ENCODE measurements around the gene MAP7.

- TF ChIP-seq SP1 (IDR thresholded peaks at IDR 0.05) (no peak), GABPA (IDR thresholded peaks at IDR 0.05 in 1 of 2, conservative IDR thresholded peaks at IDR 0.05 in 1 of 2) (no peak), YY1 (IDR thresholded peaks at IDR 0.05) (no peak), CTCF (IDR thresholded peaks at IDR 0.05; ENCODE audit: low read depth, low read length, missing input control) (no peak), REST (IDR thresholded peaks at IDR 0.05) (no peak), ATF3 (IDR thresholded peaks at IDR 0.05) (no peak), FOXA2 (IDR thresholded peaks at IDR 0.05) (no peak), ZBTB33 (IDR thresholded peaks at IDR 0.05) (no peak), FOXA1 (IDR thresholded peaks at IDR 0.05) (no peak), TAF1 (conservative IDR thresholded peaks at IDR 0.05) (no peak)
Measured at GRCh38 chr6:136343275-136343674, 206.9 kb downstream of the MAP7 start.
